Measurements from ENCODE around the gene TM2D3.

The TM2D3 gene

GRCh38 chr15:101689901-101690300, 37.7 kb upstream of the TM2D3 start:
- TF ChIP-seq, protein P1, sequence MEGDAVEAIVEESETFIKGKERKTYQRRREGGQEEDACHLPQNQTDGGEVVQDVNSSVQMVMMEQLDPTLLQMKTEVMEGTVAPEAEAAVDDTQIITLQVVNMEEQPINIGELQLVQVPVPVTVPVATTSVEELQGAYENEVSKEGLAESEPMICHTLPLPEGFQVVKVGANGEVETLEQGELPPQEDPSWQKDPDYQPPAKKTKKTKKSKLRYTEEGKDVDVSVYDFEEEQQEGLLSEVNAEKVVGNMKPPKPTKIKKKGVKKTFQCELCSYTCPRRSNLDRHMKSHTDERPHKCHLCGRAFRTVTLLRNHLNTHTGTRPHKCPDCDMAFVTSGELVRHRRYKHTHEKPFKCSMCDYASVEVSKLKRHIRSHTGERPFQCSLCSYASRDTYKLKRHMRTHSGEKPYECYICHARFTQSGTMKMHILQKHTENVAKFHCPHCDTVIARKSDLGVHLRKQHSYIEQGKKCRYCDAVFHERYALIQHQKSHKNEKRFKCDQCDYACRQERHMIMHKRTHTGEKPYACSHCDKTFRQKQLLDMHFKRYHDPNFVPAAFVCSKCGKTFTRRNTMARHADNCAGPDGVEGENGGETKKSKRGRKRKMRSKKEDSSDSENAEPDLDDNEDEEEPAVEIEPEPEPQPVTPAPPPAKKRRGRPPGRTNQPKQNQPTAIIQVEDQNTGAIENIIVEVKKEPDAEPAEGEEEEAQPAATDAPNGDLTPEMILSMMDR (conservative IDR thresholded peaks at IDR 0.05; ENCODE audit: low read depth, low read length), result no peak
- H3K4me3 ChIP-seq (ENCODE audit: low read length), result no peak overlapping the region
- DNase-seq (ENCODE audit: low read depth), result no peak

- TF ChIP-seq, protein P1 (conservative IDR thresholded peaks at IDR 0.05; ENCODE audit: low read depth, low read length), result no peak
- no peak for DNase-seq (ENCODE audit: low read depth)
These were observed 34.5 kb upstream of the TM2D3 start for GRCh38 chr15:101686718-101687117.

DNA sequence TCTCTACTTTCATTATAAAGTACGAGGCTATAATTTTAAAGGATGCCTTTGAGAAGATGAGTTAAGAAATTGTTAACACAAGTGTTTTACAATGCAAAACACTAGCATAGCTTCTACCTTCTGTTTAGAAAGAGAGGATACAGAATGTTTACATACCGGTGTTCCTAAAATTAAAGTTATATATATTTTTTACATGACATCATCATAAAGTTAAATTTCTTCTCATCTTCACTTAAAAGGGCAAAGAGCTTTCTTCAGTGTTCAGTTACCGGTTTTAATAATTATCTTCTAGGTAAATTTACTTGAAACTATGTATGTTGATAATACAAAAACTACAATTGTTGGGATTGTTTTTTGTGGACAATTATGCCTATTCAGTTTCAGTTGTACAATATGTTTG, 32.7 kb upstream of the TM2D3 start:
- no peak overlapping the region for H3K4me3 ChIP-seq (ENCODE audit: low read length)
- DNase-seq (ENCODE audit: low read depth), result no peak
- TF ChIP-seq, protein P1 (conservative IDR thresholded peaks at IDR 0.05; ENCODE audit: low read depth, low read length), result no peak

More at GRCh38 chr15:101686718-101687117, 34.5 kb upstream of the TM2D3 start:
- no peak overlapping the region for H3K4me3 ChIP-seq (ENCODE audit: low read length)

GRCh38 chr15:101684384-101684783, 32.2 kb upstream of the TM2D3 start:
- H3K4me3 ChIP-seq (ENCODE audit: low read length), result no peak overlapping the region
- no peak for DNase-seq (ENCODE audit: low read depth)
- TF ChIP-seq, protein P1 (conservative IDR thresholded peaks at IDR 0.05; ENCODE audit: low read depth, low read length), result no peak

- no peak overlapping the region for H3K4me3 ChIP-seq (ENCODE audit: low read length)
- TF ChIP-seq, protein P1 (conservative IDR thresholded peaks at IDR 0.05; ENCODE audit: low read depth, low read length), result no peak
- DNase-seq (ENCODE audit: low read depth), result no peak
These were observed 27.6 kb upstream of the TM2D3 start for GRCh38 chr15:101679806-101680205.

DNA sequence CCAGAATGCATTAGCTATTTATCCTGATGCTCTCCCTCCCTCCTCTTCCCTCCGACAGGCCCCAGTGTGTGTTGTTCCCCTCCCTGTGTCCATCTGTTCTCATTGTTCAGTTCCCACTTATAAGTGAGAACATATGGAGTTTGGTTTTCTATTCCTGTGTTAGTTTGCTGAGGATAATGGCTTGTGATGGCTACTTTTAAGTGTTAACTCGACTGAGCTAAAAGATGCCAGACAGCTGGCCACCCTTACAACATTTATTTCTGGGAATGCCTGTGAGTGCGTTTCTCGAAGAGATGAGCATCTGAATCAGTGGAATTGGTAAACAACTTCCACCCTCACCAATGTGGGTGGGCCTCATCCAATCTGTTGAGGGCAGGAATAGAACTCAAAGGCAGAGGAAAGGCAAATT, 24.7 kb upstream of the TM2D3 start:
- H3K4me3 ChIP-seq (ENCODE audit: low read length), result no peak overlapping the region
- TF ChIP-seq, protein P1 (conservative IDR thresholded peaks at IDR 0.05; ENCODE audit: low read depth, low read length), result no peak
- DNase-seq (ENCODE audit: low read depth), result no peak

- H3K4me3 ChIP-seq (ENCODE audit: low read length), result no peak overlapping the region
- DNase-seq (ENCODE audit: low read depth), result no peak
- TF ChIP-seq, protein P1 (conservative IDR thresholded peaks at IDR 0.05; ENCODE audit: low read depth, low read length), result no peak
These were observed 23.8 kb upstream of the TM2D3 start for GRCh38 chr15:101675796-101676582.
